H1 (cell line): ENCODE results near the gene NPM1. TPM values are rescaled to one million over a fixed set of nuclear protein-coding genes. Genes with fewer than 3 reads are reported as not detected.

Experiments used
- BACH1 ChIP-seq: IDR thresholded peaks from 2 replicates; pipeline ENCODE4 v1.6.1; 2012; ENCODE audit warnings: low read length, improper control_type of control experiment
- CBX8 ChIP-seq: fragments of 300-800, 300-1000 bp; sonication (generic); IDR thresholded peaks from 2 replicates; pipeline ENCODE4 v1.7.1; 2016; ENCODE audit warnings: low read depth, low read length, borderline replicate concordance
- KDM5A ChIP-seq: fragments of 200-600 bp; IDR thresholded peaks from 2 replicates; pipeline ENCODE4 v1.7.1; 2012; ENCODE audit warnings: mild to moderate bottlenecking, low read length, inconsistent platforms, mixed read lengths
- POU5F1 ChIP-seq: IDR thresholded peaks from 2 replicates; pipeline ENCODE4 v1.6.1; 2011; ENCODE audit warnings: low read depth, mild to moderate bottlenecking, low read length, moderate library complexity
- RFX5 ChIP-seq: IDR thresholded peaks from 2 replicates; pipeline ENCODE4 v1.6.1; 2011; ENCODE audit warnings: low read depth, low read length, improper control_type of control experiment, borderline replicate concordance
- SIRT6 ChIP-seq: IDR thresholded peaks from one replicate; pipeline ENCODE4 v1.7.1; 2012; ENCODE audit warnings: low read length, inconsistent platforms
- SP2 ChIP-seq: IDR thresholded peaks from 2 replicates; pipeline ENCODE4 v1.6.1; 2012; ENCODE audit warnings: mild to moderate bottlenecking, low read length, inconsistent platforms
- TBP ChIP-seq: IDR thresholded peaks from 2 replicates; pipeline ENCODE4 v1.6.1; 2011; ENCODE audit warnings: low read depth, low read length, improper control_type of control experiment
- TCF12 ChIP-seq: IDR thresholded peaks from 2 replicates; pipeline ENCODE4 v1.6.1; 2011; ENCODE audit warnings: low read depth, mild to moderate bottlenecking, low read length
- polyA plus RNA-seq, 7 experiments: library from polyadenylated mRNA; depleted of rRNA in 3 of 7; stranded (reverse) in 5 of 7; unstranded in 2 of 7; fragments of >200 nt in 5 of 7; fragments of 200-250 nt in 2 of 7; gene quantifications; 1 replicate in 5 of 7; 2 replicates in 1 of 7; 4 replicates in 1 of 7; pipeline versions ENCODE4 v1.2.1 to v1.2.3, GENCODE V29; 2011 to 2013; ENCODE audit warnings: missing spikeins in 2 of 7, mixed read lengths in 2 of 7
- total RNA-seq: library from RNA; stranded (reverse); fragmentation: NEBNext Ultra II Directional; extraction: Animal tissue kit (Norgen Biotek cat#: 25700); gene quantifications from 2 replicates; pipeline ENCODE4 v1.2.1, GENCODE V29; 2021
- TF ChIP-seq, protein P1 (sequence below): IDR thresholded peaks from 2 replicates; pipeline ENCODE4 v1.6.1; 2011; ENCODE audit warnings: low read length, improper control_type of control experiment

The NPM1 gene
- total and polyA plus RNA-seq, 2 of the 8 experiments (the other 6 are each of a cell fraction or from before 2014, with no cell fraction given), result 2,182 to 4,042 TPM

DNA sequence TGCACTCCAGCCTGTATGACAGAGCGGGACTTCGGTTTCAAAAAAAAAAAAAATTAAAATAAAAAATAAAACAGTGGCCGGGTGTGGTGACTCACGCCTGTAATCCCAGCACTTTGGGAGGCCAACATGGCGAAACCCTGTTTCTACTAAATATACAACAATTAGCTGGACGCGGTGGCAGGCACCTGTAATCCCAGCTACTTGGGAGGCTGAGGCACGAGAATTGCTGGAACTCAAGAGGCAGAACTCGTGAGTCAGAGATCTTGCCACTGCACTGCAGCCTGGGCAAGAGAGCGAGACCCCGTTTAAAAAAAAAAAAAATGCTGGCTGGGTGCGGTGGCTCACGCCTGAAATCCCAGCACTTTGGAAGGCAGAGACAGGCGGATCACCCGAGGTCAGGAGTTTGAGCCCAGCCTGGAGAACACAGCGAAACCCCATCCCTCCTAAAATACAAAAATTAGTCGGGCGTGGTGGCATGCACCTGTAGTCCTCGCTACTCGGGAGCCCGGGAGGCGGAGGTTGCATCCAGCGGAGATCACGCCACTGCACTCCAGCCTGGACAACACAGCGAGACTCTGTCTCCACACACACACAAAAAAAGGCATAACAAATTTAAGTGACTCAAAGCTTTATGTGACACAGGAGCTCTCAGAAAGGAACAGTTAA, 1.5 kb upstream of the NPM1 start (continued):
- TF ChIP-seq SIRT6, result no peak
- TF ChIP-seq, protein P1, sequence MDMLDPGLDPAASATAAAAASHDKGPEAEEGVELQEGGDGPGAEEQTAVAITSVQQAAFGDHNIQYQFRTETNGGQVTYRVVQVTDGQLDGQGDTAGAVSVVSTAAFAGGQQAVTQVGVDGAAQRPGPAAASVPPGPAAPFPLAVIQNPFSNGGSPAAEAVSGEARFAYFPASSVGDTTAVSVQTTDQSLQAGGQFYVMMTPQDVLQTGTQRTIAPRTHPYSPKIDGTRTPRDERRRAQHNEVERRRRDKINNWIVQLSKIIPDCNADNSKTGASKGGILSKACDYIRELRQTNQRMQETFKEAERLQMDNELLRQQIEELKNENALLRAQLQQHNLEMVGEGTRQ, result no peak
- TF ChIP-seq BACH1, result no peak
- no peak for TF ChIP-seq SP2
- no peak for TF ChIP-seq KDM5A
- no peak for TF ChIP-seq POU5F1
- no peak for TF ChIP-seq TBP
- TF ChIP-seq RFX5, result no peak
- no peak for TF ChIP-seq TCF12
- TF ChIP-seq CBX8, result no peak
